VCaP (cell line): Measurements from ENCODE around the gene PGAP3.

Source experiments
- H3K27ac ChIP-seq: fragments of 450-650 bp; 2 replicates; pipeline ENCODE4 v1.5.1; 2017
- TF ChIP-seq, protein P1 (sequence below): fragments of 450-650 bp; conservative IDR thresholded peaks from 2 replicates; pipeline ENCODE4 v1.5.1; 2017; ENCODE audit warnings: mild to moderate bottlenecking, moderate library complexity

PGAP3 gene

DNA sequence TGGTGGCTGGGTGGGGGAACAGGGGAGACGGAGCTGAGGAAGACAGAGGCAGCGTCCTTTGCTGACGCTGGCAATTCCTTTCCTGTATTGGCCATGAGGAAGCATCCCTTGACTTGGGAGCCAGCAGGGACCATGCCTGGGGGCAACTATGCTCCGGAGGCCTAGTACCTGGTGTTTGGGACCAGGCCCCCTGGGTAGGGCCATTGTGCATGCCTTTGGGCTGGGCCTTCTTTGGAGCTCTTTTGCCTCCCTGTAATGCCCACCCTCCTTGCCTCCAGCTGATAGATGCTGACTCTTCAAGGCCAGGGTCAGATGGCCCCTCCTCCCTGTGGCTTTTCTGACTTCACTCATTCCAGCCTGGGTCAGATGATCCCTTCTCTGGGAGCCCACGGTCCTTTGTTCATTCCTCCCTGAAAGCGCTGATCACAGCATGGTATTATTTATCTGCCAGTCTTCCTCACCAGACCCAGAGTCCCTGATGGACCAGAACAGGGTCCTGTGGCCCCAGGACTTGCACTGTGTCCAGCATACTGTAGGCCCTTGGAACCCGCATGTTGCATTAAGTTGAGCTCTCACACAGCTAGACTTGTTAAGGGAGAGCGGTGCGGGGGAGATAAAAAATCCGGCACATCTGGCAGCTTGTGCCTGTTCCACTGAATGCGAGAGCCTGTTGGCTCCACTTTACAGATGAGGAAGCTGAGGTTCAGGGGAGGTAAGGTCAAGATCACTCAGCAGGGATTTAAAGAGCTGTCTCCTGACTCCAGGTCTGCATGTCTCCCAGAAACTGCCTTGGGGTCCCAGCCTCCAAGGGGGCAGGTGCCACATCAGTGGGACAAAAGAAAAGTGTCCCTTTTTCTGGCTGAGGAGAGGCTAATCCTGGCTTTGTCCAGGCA lies 48.0 kb downstream of the PGAP3 start:
- TF ChIP-seq, protein P1, sequence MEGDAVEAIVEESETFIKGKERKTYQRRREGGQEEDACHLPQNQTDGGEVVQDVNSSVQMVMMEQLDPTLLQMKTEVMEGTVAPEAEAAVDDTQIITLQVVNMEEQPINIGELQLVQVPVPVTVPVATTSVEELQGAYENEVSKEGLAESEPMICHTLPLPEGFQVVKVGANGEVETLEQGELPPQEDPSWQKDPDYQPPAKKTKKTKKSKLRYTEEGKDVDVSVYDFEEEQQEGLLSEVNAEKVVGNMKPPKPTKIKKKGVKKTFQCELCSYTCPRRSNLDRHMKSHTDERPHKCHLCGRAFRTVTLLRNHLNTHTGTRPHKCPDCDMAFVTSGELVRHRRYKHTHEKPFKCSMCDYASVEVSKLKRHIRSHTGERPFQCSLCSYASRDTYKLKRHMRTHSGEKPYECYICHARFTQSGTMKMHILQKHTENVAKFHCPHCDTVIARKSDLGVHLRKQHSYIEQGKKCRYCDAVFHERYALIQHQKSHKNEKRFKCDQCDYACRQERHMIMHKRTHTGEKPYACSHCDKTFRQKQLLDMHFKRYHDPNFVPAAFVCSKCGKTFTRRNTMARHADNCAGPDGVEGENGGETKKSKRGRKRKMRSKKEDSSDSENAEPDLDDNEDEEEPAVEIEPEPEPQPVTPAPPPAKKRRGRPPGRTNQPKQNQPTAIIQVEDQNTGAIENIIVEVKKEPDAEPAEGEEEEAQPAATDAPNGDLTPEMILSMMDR, result no peak
- H3K27ac ChIP-seq, result no peak overlapping the region

DNA sequence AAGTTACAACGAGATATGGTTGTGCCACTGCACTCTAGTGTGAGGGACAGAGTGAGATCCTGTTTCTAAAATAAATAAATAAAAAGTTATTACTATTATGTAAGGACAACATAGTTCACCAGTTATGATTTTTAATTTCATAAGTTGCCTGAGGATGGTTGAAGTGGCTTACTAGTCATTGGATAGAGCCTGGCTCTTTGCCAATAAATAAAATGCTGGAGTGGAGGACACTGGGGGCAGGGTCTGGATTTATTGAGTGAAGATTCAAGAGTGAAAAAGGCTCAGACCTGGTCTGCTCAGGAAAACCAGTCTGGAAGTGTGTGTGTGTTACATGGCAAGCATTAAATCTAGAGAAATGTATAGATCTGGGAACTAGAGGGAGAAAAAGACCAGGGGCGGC lies 48.8 kb downstream of the PGAP3 start:
- H3K27ac ChIP-seq, result no peak overlapping the region
- TF ChIP-seq, protein P1, result no peak

DNA sequence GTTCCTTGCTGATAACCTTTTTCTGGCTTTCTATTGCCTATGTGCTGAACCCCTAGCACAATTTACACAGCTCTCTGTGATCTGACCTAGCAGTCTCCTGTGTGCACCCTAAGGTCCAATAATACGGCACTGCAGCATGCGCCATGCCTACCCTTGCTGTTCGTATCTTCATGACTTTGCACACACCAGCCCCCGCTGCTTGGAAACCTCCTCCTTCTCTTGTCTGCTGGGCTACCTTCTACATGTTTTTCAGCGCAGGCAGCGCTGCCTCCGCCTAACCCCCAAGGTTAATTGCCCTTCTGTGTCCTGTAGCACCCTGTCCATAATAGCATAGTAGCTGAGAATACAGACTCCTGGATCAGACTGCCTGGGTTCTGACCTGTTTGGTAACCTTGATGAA lies 49.5 kb downstream of the PGAP3 start:
- TF ChIP-seq, protein P1, result no peak
- H3K27ac ChIP-seq, result peak overlapping the region; percentile 86; the same call in 1 of the 2 replicates

DNA sequence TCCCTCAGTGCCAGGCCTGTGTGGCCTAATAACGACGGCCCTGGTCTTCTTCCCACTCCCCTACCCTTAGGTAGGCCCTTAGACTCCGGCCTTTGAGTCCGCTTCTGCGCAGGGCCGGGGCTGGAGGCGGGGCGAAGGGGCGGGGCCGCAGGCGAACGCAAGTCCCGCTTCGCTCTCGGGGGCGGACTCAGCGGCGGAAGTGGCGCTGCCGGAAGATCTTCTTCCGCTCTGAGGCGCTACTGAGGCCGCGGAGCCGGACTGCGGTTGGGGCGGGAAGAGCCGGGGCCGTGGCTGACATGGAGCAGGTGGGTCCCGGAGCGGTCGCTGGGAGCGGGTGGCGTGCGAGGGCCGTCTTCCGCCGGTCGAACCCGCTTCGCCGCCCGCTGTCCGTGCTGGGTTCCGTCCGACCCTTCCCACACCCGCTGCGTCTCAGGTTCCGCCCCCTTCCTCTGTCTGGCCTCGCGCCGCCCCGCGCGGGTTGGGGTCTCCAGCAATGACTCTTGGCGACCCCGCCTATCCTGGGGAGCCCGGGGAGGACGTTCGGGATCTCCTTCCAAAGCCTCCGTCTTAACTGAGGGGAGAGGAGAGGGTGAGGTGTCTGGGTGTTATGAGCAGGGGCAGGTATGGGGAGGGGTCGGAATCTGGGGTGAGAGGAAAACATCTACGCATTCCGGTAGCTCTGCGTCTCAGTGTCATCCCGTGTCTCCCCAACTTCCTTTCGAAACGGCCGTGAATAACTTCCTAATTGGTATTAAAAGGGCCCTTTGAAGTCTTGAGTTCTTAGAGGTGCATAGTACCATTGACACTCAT lies 50.7 kb downstream of the PGAP3 start, which contains the start of gene STARD3:
Gene STARD3 (plus strand): TSS at position 218 of the 810 bp plus-strand sequence. CDS start 16,388 bp downstream, outside the sequence.
- TF ChIP-seq, protein P1, result 0 out of 2 replicates have a peak, but pooled peaks have one; percentile 8
- H3K27ac ChIP-seq, result peak within 1 kb of the TSS; percentile 86

DNA sequence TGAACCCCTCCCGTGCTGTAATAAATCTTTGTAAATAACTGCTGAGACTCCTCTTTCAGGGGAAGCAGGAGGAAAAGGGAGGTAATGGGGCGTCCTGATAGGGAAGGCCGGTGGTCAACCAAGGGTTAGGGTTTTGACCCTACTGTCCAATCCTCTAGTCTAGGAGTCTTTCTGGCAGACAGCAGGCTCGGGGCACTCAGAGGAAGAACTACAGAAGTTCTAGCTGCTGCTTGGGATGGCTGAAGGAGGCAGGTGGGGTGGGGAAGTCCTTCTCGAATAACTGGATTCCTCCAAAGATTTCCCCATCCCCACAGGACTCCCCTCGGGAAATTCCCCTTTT lies 51.3 kb downstream of the PGAP3 start:
- TF ChIP-seq, protein P1, result no peak
- H3K27ac ChIP-seq, result peak overlapping the region; percentile 86

DNA sequence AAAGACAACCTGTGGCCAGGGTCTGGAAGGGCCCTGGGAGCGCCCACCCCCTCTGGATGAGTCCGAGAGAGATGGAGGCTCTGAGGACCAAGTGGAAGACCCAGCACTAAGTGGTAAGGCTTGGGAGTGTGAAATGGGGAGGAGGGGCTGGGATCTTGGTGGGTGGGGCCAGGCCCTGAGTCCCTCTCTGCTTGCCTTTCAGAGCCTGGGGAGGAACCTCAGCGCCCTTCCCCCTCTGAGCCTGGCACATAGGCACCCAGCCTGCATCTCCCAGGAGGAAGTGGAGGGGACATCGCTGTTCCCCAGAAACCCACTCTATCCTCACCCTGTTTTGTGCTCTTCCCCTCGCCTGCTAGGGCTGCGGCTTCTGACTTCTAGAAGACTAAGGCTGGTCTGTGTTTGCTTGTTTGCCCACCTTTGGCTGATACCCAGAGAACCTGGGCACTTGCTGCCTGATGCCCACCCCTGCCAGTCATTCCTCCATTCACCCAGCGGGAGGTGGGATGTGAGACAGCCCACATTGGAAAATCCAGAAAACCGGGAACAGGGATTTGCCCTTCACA lies 52.2 kb downstream of the PGAP3 start:
- TF ChIP-seq, protein P1, result no peak

DNA sequence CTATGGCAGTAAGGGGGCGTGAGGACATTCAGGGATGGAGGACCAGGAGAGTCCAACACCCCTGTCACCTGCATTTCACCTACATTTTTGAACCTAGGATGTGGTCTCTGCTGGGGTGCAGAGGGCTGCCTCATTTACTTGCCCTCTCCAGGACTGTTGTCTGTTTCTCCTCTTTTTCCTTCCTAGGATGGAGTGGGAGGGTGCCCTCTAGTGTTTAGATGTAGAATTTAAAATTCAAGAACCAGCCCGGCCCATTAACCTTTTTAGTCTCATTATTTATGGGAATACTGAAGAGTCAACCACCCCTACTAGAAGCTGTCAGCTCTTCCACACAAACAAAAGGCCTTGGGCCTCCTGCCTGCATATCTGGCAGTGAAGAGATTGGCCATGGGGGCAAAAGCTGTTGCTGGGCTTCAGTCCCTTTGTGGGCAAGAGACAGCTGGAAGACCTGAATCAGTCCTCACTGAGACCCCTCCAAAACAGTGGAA lies 53.4 kb downstream of the PGAP3 start:
- no peak overlapping the region for H3K27ac ChIP-seq
- TF ChIP-seq, protein P1, result peak; percentile 92

More for the DNA sequence above, 52.2 kb downstream of the PGAP3 start:
- peak overlapping the region; percentile 86; the same call in 1 of the 2 replicates for H3K27ac ChIP-seq
